Breast epithelium (tissue), 4 donors: ENCODE data around the gene CD80. TPM values are rescaled to one million over a fixed set of nuclear protein-coding genes. Genes with fewer than 3 reads are reported as not detected.

Source experiments
- DNase-seq, 2 donors: peaks; one replicate each; pipeline ENCODE4 v3.0.0-alpha.2; 2019; ENCODE audit warnings: low spot score in 2 of 2
- H3K27ac ChIP-seq, 2 donors: fragments of 200-600 bp; sonication (generic) in 1 of 2; one replicate each; pipeline ENCODE4 v1.5.1; 2016 to 2019; ENCODE audit warnings: mild to moderate bottlenecking in 1 of 2
- H3K27me3 ChIP-seq, 2 donors: fragments of 200-600 bp; sonication (generic) in 1 of 2; one replicate each; pipeline versions ENCODE4 v1.5.1 to v1.6.0; 2017 to 2019; ENCODE audit warnings: control low read depth in 1 of 2, mild to moderate bottlenecking in 1 of 2
- H3K36me3 ChIP-seq: fragments of 200-600 bp; one replicate; pipeline ENCODE4 v1.5.1; 2019
- H3K4me1 ChIP-seq, 2 donors: fragments of 200-600 bp; sonication (generic); one replicate each; pipeline ENCODE4 v1.5.1; 2016 to 2019; ENCODE audit warnings: control low read depth in 1 of 2
- H3K4me3 ChIP-seq, 3 donors: fragments of 200-600 bp; sonication (generic); 1 replicate in 2 of 3; 2 replicates in 1 of 3; pipeline ENCODE4 v1.5.1; 2016 to 2019; ENCODE audit warnings: mild to moderate bottlenecking in 3 of 3, moderate library complexity in 2 of 3
- H3K9me3 ChIP-seq, 2 donors: fragments of 200-600 bp; sonication (generic) in 1 of 2; one replicate each; pipeline ENCODE4 v1.5.1; 2016 to 2019; ENCODE audit warnings: control low read depth in 1 of 2
- POLR2A ChIP-seq: fragments of 450-650 bp; IDR thresholded peaks from one replicate; pipeline ENCODE4 v1.6.1; 2016; ENCODE audit warnings: antibody characterized with exemption, mild to moderate bottlenecking, moderate library complexity
- POLR2AphosphoS5 ChIP-seq, 3 donors: sonication (generic); formaldehyde crosslinking; IDR thresholded peaks; one replicate each; pipeline ENCODE4 v1.6.1; 2017; ENCODE audit warnings: antibody characterized with exemption in 3 of 3
- intact Hi-C: fragments of 100-400 bp; cut with DNase I; formaldehyde crosslinking; loops from one replicate; pipeline ENCODE4 v1.15.1; 2023; ENCODE audit warnings: low total_unique reads
- total RNA-seq, 3 donors: library from RNA; depleted of rRNA; stranded (reverse); fragments of >200 nt; gene quantifications; one replicate each; pipeline ENCODE4 v1.1.0, GENCODE V29; 2016
- TF ChIP-seq, protein P1 (sequence below), 3 donors: fragments of 450-650 bp; IDR thresholded peaks; one replicate each; pipeline ENCODE4 v1.5.1; 2016 to 2017; ENCODE audit warnings: antibody characterized with exemption in 3 of 3, mild to moderate bottlenecking in 3 of 3, moderate library complexity in 3 of 3

Gene CD80
- total RNA-seq, 3 donors from 2014 or later, result 0.96 to 1.8 (median 1.6) TPM

GRCh38 chr3:119582178-119582577 lies 22.8 kb upstream of the CD80 start:
- Histone ChIP-seq H3K27me3 (no peaks in the 10 kb centered on the region), H3K4me3 (no peak overlapping the region), H3K4me1 (no peaks in the 10 kb centered on the region), H3K27ac (no peak overlapping the region), H3K9me3 (no peaks in the 10 kb centered on the region), H3K36me3 (no peaks in the 10 kb centered on the region)
- TF ChIP-seq POLR2A (no peak), POLR2AphosphoS5 (IDR thresholded peaks at IDR 0.05) (no peak)
- TF ChIP-seq, protein P1, sequence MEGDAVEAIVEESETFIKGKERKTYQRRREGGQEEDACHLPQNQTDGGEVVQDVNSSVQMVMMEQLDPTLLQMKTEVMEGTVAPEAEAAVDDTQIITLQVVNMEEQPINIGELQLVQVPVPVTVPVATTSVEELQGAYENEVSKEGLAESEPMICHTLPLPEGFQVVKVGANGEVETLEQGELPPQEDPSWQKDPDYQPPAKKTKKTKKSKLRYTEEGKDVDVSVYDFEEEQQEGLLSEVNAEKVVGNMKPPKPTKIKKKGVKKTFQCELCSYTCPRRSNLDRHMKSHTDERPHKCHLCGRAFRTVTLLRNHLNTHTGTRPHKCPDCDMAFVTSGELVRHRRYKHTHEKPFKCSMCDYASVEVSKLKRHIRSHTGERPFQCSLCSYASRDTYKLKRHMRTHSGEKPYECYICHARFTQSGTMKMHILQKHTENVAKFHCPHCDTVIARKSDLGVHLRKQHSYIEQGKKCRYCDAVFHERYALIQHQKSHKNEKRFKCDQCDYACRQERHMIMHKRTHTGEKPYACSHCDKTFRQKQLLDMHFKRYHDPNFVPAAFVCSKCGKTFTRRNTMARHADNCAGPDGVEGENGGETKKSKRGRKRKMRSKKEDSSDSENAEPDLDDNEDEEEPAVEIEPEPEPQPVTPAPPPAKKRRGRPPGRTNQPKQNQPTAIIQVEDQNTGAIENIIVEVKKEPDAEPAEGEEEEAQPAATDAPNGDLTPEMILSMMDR (IDR thresholded peaks at IDR 0.05), result no peak
- DNase-seq, result no peak
- intact Hi-C loops, result no loop called here

DNA sequence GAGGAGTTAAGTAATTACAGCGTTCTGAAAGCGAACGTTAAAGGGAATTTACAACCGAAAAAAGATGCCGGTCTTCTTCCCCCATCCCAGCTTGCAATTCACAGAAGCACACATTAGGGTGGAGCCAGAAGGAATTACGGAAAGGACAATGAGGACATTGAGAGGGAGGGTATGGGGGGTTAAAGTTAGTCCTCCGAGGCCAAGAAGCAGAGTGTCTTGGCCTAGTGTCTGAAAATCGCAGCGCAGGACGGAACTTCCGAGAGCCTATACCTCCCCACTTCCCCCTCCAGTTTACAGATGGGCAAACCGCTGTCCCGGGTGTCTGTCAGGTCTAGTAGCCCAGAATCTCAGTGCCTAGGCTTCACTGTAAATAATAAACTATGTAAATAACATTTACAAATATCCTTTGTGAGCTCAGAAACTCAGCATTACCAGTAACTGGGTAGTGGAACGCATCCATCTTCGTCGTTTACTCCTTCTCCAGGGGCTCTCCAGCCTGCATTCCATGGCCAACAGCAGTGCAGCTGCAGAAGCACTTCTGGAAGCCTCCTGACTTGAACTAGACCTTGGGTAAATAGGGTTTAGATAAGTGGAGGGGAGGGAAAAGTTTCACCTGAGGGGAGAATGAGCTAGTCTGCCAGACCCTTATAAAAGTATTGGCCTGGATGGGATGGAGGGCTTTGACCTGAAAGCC lies 20.8 kb upstream of the CD80 start:
- H3K9me3 ChIP-seq, result no peaks in the 10 kb centered on the region
- DNase-seq, result no peak
- peak overlapping the region; percentile 67 to 78 (median 69) for H3K4me3 ChIP-seq
- H3K27ac ChIP-seq, result peak overlapping the region; percentile 92 to 93
- no peaks in the 10 kb centered on the region for H3K27me3 ChIP-seq
- intact Hi-C loops, result no loop called here
- no peaks in the 10 kb centered on the region for H3K4me1 ChIP-seq
- TF ChIP-seq, protein P1 (IDR thresholded peaks at IDR 0.05), result no peak
- no peaks in the 10 kb centered on the region for H3K36me3 ChIP-seq

DNA sequence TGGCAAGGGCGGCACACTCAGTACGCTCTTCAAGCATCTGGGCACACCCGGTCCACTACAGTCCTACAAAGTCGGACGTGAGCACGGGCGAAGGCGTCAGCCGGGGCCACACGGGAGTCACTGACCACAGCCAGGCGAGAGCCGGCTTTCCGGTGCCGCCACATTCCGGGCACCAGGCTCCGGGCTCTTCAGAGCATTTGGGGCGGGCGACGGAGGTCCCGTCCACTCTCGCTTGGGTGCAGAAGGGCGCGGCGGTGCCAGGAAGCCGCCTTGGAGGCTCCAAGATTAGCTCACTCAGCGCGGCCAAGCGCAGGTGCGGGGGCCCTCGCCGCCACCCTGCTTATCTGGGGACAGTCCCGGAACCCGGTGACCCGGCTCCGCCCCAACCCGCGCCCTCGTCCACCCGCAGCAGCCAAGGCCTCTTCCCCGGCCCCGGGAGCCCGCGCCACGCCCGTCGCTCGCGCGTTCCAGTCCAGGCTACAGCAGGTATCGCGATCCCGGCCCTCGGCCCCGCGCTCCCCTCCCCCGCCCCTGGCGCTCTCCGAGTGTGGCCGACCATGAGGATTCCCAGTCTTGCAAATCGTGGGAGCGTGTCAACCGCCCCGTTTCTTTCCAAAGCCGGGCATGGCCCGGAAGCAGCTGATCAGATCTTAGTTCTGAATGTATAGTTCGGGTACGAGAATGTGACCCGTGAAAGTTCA lies 20.1 kb upstream of the CD80 start, which contains the start of gene ADPRH:
Gene ADPRH, plus strand, starts transcription at position 127 of the 701 bp plus-strand sequence. CDS start 2,678 bp downstream, outside the sequence.
- Histone ChIP-seq H3K4me1 (no peaks in the 10 kb centered on the region), H3K9me3 (no peaks in the 10 kb centered on the region), H3K27ac (peak within 1 kb of the TSS; percentile 92 to 93), H3K4me3 (peak within 1 kb of the TSS; percentile 67 to 78 (median 69)), H3K27me3 (no peaks in the 10 kb centered on the region), H3K36me3 (no peaks in the 10 kb centered on the region)
- intact Hi-C loops, result no loop called here
- peak; percentile 75 to 83 for DNase-seq
- no peak for TF ChIP-seq POLR2A
- TF ChIP-seq, protein P1 (IDR thresholded peaks at IDR 0.05), result no peak
- TF ChIP-seq POLR2AphosphoS5 (IDR thresholded peaks at IDR 0.05), result peak in 2 of 3 donors; percentile 24 to 63

DNA sequence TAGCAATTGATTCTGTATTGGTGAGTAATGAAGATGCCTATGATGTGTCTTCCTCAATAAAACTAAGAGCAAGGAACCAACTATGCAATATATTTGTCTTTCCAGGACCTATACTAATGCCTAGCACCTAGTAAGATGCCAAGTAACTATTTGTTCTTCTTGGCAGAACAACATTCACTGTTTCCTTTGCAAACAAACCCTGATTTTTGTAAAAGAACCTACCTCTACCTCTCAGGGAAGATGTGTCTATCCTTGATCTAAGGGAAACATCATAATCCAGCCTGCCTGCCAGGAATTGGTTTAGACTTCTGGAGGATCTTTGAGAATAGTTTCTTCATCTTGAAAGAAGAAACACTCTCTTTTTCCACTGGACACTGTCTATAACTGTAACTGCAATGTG lies 16.1 kb upstream of the CD80 start:
- no peaks in the 10 kb centered on the region for H3K27me3 ChIP-seq
- TF ChIP-seq, protein P1 (IDR thresholded peaks at IDR 0.05), result no peak
- no peak for TF ChIP-seq POLR2AphosphoS5 (IDR thresholded peaks at IDR 0.05)
- no peak for DNase-seq
- intact Hi-C loops, result no loop called here
- H3K36me3 ChIP-seq, result no peaks in the 10 kb centered on the region
- no peak overlapping the region for H3K27ac ChIP-seq
- H3K9me3 ChIP-seq, result no peaks in the 10 kb centered on the region
- no peak overlapping the region for H3K4me3 ChIP-seq
- H3K4me1 ChIP-seq, result no peaks in the 10 kb centered on the region

GRCh38 chr3:119571688-119572087 lies 12.3 kb upstream of the CD80 start:
- Histone ChIP-seq H3K27me3 (no peaks in the 10 kb centered on the region), H3K4me1 (no peaks in the 10 kb centered on the region), H3K27ac (no peak overlapping the region), H3K4me3 (no peak overlapping the region), H3K36me3 (no peaks in the 10 kb centered on the region), H3K9me3 (no peaks in the 10 kb centered on the region)
- TF ChIP-seq POLR2A, result no peak
- TF ChIP-seq, protein P1 (IDR thresholded peaks at IDR 0.05), result no peak
- TF ChIP-seq POLR2AphosphoS5 (IDR thresholded peaks at IDR 0.05), result no peak
- DNase-seq, result no peak
- intact Hi-C loops, result no loop called here
